Cardiac muscle cell (in vitro differentiated cells and primary cell): ENCODE results near the gene CCDC13. TPM values are rescaled to one million over a fixed set of nuclear protein-coding genes. Genes with fewer than 3 reads are reported as not detected.
A peak's percentile ranks its signal among the peaks of the same experiment; 100 is the strongest.

Experiments used
- DNase-seq, 2 donors: peaks; one replicate each; pipeline versions ENCODE4 v3.0.0 to v3.0.0-alpha.2; 2010 to 2017; ENCODE audit warnings: low read depth in 1 of 2, low spot score in 1 of 2
- H3K27ac ChIP-seq: fragments of 200-600 bp; sonication (generic); 2 replicates; pipeline ENCODE4 v1.5.1; 2016
- H3K27me3 ChIP-seq: fragments of 200-600 bp; sonication (generic); 2 replicates; pipeline ENCODE4 v1.6.0; 2016; ENCODE audit warnings: control low read depth
- H3K36me3 ChIP-seq: fragments of 200-600 bp; sonication (generic); 2 replicates; pipeline ENCODE4 v1.5.1; 2016; ENCODE audit warnings: control low read depth
- H3K4me1 ChIP-seq: fragments of 200-600 bp; sonication (generic); 2 replicates; pipeline ENCODE4 v1.8.1; 2017; ENCODE audit warnings: low read depth, mild to moderate bottlenecking, mixed run types
- H3K4me3 ChIP-seq: fragments of 200-600 bp; sonication (generic); 2 replicates; pipeline ENCODE4 v1.5.1; 2016; ENCODE audit warnings: mild to moderate bottlenecking
- H3K9me3 ChIP-seq: fragments of 200-600 bp; sonication (generic); 2 replicates; pipeline ENCODE4 v1.5.1; 2017; ENCODE audit warnings: low read depth, mild to moderate bottlenecking, control low read depth
- CTCF ChIP-seq: IDR thresholded peaks from 2 replicates; pipeline ENCODE4 v1.5.1; 2012; ENCODE audit warnings: low read depth, mild to moderate bottlenecking, low read length
- polyA plus RNA-seq: library from polyadenylated mRNA; unstranded; fragments of >200 nt; fragmentation: Nextera tagmentation; extraction: Ambion mirVana; gene quantifications from 2 replicates; pipeline ENCODE4 v1.2.1, GENCODE V29; 2016
- total RNA-seq: library from RNA; depleted of rRNA; stranded (reverse); fragments of >200 nt; gene quantifications from 2 replicates; pipeline ENCODE4 v1.2.3, GENCODE V29; 2016

CCDC13 gene
- total and polyA plus RNA-seq, 2 experiments from 2014 or later = 2.8 to 3.3 TPM

- no peaks in the 10 kb centered on the region for H3K9me3 ChIP-seq
- H3K36me3 ChIP-seq = no peaks in the 10 kb centered on the region
- H3K27ac ChIP-seq = peak overlapping the region; percentile 90
- TF ChIP-seq CTCF = no peak
- H3K4me1 ChIP-seq = peaks cover 35% of the 10 kb centered on the region
- peak overlapping the region; percentile 44 for H3K4me3 ChIP-seq
- DNase-seq = no peak
- no peaks in the 10 kb centered on the region for H3K27me3 ChIP-seq
These were observed 28.7 kb upstream of the CCDC13 start for GRCh38 chr3:42801784-42802183.

- no peak for TF ChIP-seq CTCF
- no peaks in the 10 kb centered on the region for H3K36me3 ChIP-seq
- peak overlapping the region; percentile 90 for H3K27ac ChIP-seq
- no peaks in the 10 kb centered on the region for H3K27me3 ChIP-seq
- H3K9me3 ChIP-seq = no peaks in the 10 kb centered on the region
- no peak for DNase-seq
- no peak overlapping the region for H3K4me3 ChIP-seq
- peaks cover 35% of the 10 kb centered on the region for H3K4me1 ChIP-seq
These were observed 28.1 kb upstream of the CCDC13 start for GRCh38 chr3:42801048-42801620.

- no peak for DNase-seq
- Histone ChIP-seq H3K9me3 (no peaks in the 10 kb centered on the region), H3K36me3 (no peaks in the 10 kb centered on the region), H3K27ac (no peak overlapping the region), H3K4me1 (peaks cover 31% of the 10 kb centered on the region), H3K4me3 (no peak overlapping the region), H3K27me3 (no peaks in the 10 kb centered on the region)
- no peak for TF ChIP-seq CTCF
These were observed 27.2 kb upstream of the CCDC13 start for GRCh38 chr3:42800251-42800650.

GRCh38 chr3:42799376-42799775, 26.3 kb upstream of the CCDC13 start:
- Histone ChIP-seq H3K27ac (no peak overlapping the region), H3K4me3 (no peak overlapping the region), H3K9me3 (no peaks in the 10 kb centered on the region), H3K4me1 (peaks cover 30% of the 10 kb centered on the region), H3K27me3 (no peaks in the 10 kb centered on the region), H3K36me3 (peaks cover 4% of the 10 kb centered on the region)
- TF ChIP-seq CTCF = no peak
- no peak for DNase-seq

GRCh38 chr3:42796332-42796885, 23.4 kb upstream of the CCDC13 start:
- H3K4me3 ChIP-seq = no peak overlapping the region
- DNase-seq = no peak

More at GRCh38 chr3:42796332-42796885, 23.4 kb upstream of the CCDC13 start:
- Histone ChIP-seq H3K4me1 (peaks cover 14% of the 10 kb centered on the region), H3K27me3 (no peaks in the 10 kb centered on the region), H3K36me3 (peaks cover 23% of the 10 kb centered on the region), H3K9me3 (no peaks in the 10 kb centered on the region), H3K27ac (no peak overlapping the region)
- no peak for TF ChIP-seq CTCF
